Osteocyte (in vitro differentiated cells): ENCODE results near the gene IMMP2L. TPM values are rescaled to one million over a fixed set of nuclear protein-coding genes. Genes with fewer than 3 reads are reported as not detected.

Source experiments
- DNase-seq: peaks from one replicate; pipeline ENCODE4 v3.0.0; 2021; ENCODE audit warnings: mixed read lengths; ENCODE audit not compliant: unreplicated experiment; ENCODE audit errors: extremely low spot score
- H3K27ac Mint-ChIP-seq: one replicate; pipeline ENCODE4 v1.8.0; 2021; ENCODE audit warnings: mild to moderate bottlenecking, mixed read lengths; ENCODE audit not compliant: unreplicated experiment
- H3K27me3 Mint-ChIP-seq: one replicate; pipeline ENCODE4 v1.8.0; 2021; ENCODE audit warnings: mixed read lengths; ENCODE audit not compliant: unreplicated experiment
- H3K36me3 Mint-ChIP-seq: one replicate; pipeline ENCODE4 v1.8.0; 2021; ENCODE audit warnings: mixed read lengths; ENCODE audit not compliant: unreplicated experiment
- H3K4me1 Mint-ChIP-seq: one replicate; pipeline ENCODE4 v1.8.0; 2021; ENCODE audit warnings: mixed read lengths; ENCODE audit not compliant: unreplicated experiment
- H3K4me3 Mint-ChIP-seq: one replicate; pipeline ENCODE4 v1.8.0; 2021; ENCODE audit warnings: mild to moderate bottlenecking, moderate library complexity, mixed read lengths; ENCODE audit not compliant: unreplicated experiment
- H3K9me3 Mint-ChIP-seq: one replicate; pipeline ENCODE4 v1.8.0; 2021; ENCODE audit warnings: mixed read lengths; ENCODE audit not compliant: unreplicated experiment
- total RNA-seq: library from RNA; stranded (reverse); gene quantifications from 2 replicates; pipeline ENCODE4 v1.2.1, GENCODE V29; 2021
- TF ChIP-seq, protein P1 (sequence below): fragments of 200-600 bp; sonication (generic); IDR thresholded peaks from 2 replicates; pipeline ENCODE4 v1.5.0; 2021; ENCODE audit warnings: antibody characterized with exemption, mild to moderate bottlenecking, moderate library complexity

IMMP2L gene
- total RNA-seq, 1 donor from 2014 or later, result 15.6 TPM

DNA sequence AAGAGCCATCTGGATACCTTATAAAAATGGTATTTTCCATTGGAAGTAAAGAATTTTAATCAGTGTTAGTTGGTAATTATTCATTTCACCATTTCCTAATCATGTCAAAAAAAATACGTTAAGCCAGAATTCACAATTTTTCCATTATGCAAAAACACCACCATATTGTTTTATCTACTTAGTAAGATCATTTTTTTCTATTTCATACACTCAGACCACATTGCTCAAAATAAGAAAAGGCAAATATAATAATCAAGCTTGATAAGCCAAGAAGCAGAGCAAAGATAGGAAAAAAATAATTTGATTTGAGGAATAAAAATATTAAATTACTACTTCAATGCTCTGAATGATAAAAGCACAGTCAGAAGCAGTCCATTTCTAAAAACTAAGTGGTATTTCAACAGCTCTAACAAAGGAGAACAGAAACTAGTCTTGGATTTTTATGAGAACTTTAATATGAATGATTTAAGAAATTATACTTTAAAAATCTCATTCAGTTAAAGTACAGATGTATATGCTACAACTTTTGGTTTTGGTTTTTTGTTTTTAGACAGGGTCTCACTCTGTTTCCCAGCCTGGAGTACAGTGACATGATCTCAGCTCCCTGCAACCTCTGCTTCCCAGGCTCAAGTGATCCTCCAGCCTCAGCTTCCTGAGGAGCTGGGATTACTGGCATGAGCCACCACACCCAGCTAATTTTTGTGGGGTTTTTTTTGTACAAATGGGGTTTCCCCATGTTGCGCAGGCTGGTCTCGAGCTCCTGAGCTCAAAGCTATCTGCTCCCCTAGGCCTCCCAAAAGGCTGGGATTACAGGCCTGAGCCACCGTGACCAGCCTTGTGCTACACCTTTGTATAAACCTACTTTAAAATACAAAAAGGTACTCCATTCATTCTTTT, 424.7 kb downstream of the IMMP2L start:
- TF ChIP-seq, protein P1, sequence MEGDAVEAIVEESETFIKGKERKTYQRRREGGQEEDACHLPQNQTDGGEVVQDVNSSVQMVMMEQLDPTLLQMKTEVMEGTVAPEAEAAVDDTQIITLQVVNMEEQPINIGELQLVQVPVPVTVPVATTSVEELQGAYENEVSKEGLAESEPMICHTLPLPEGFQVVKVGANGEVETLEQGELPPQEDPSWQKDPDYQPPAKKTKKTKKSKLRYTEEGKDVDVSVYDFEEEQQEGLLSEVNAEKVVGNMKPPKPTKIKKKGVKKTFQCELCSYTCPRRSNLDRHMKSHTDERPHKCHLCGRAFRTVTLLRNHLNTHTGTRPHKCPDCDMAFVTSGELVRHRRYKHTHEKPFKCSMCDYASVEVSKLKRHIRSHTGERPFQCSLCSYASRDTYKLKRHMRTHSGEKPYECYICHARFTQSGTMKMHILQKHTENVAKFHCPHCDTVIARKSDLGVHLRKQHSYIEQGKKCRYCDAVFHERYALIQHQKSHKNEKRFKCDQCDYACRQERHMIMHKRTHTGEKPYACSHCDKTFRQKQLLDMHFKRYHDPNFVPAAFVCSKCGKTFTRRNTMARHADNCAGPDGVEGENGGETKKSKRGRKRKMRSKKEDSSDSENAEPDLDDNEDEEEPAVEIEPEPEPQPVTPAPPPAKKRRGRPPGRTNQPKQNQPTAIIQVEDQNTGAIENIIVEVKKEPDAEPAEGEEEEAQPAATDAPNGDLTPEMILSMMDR, result no peak
- Mint-ChIP-seq H3K4me3 (no peak overlapping the region), H3K9me3 (no peaks in the 10 kb centered on the region), H3K36me3 (no peaks in the 10 kb centered on the region), H3K27ac (peak overlapping the region; percentile 84), H3K27me3 (no peaks in the 10 kb centered on the region), H3K4me1 (peaks cover 35% of the 10 kb centered on the region)
- DNase-seq, result no peak

DNA sequence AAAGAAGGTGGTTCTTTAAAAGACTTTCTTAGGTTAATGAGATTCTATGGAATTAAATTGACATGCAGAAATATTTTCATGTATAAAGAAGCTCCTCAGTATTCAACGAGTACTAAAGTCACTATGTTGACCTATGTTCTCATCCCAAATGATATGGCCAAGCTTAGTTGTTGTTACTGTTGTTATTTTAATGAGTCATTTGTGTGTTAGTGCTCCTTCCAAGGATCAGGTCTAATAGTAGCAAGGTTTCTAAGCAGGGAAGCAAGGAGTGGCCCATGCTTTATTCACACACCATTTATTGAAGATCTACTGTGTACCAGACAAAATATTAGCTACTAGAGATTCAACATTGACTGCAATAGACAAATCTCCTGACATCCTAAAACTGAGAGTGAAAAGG, 429.5 kb downstream of the IMMP2L start:
- Mint-ChIP-seq H3K27me3 (no peaks in the 10 kb centered on the region), H3K9me3 (no peaks in the 10 kb centered on the region), H3K4me3 (no peak overlapping the region), H3K4me1 (peaks cover 11% of the 10 kb centered on the region), H3K27ac (no peak overlapping the region), H3K36me3 (no peaks in the 10 kb centered on the region)
- TF ChIP-seq, protein P1, result no peak
- DNase-seq, result no peak

DNA sequence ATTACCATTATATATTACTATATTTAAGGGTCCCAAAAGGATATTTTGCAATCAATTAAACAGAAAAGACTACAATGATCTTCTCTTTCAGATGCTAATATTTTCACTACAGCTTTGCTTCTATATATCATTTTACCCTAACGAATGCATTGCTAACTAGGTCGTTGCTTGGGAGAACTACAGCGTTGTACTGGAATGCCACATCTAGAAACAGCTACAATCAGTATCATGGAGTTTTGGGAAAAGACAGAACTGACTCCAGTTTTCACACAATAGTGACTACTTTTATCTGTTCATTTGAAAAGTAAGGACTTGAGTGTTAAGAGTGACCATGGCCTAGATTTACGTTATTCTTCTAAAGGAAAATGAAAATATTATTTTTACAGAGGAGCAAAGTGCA, 432.9 kb downstream of the IMMP2L start:
- no peak overlapping the region for H3K27ac Mint-ChIP-seq
- no peaks in the 10 kb centered on the region for H3K27me3 Mint-ChIP-seq
- H3K4me1 Mint-ChIP-seq, result peaks cover 5% of the 10 kb centered on the region
- no peak overlapping the region for H3K4me3 Mint-ChIP-seq
- TF ChIP-seq, protein P1, result no peak
- no peak for DNase-seq
- no peaks in the 10 kb centered on the region for H3K9me3 Mint-ChIP-seq
- H3K36me3 Mint-ChIP-seq, result no peaks in the 10 kb centered on the region

DNA sequence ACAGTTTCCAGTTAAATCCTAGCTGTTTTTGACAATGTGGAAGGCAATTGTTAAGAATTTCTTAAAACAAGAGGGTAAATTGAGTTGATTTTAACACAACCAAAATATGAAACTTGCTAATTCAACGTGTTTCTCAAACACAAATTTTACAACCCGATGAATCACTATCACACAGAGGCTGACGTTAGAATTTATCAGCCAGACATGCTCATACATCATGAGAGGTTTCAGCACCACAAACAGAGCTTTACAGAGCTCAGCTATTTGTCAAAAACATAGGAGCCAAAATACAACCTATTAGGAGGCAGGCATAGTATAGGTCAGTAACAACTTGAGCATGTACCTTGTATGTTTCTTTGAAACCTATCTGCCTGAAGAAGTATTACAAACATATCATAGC, 435.3 kb downstream of the IMMP2L start:
- Mint-ChIP-seq H3K9me3 (no peaks in the 10 kb centered on the region), H3K4me3 (no peak overlapping the region), H3K4me1 (no peaks in the 10 kb centered on the region), H3K27me3 (no peaks in the 10 kb centered on the region), H3K27ac (no peak overlapping the region), H3K36me3 (no peaks in the 10 kb centered on the region)
- DNase-seq, result no peak
- TF ChIP-seq, protein P1, result no peak

DNA sequence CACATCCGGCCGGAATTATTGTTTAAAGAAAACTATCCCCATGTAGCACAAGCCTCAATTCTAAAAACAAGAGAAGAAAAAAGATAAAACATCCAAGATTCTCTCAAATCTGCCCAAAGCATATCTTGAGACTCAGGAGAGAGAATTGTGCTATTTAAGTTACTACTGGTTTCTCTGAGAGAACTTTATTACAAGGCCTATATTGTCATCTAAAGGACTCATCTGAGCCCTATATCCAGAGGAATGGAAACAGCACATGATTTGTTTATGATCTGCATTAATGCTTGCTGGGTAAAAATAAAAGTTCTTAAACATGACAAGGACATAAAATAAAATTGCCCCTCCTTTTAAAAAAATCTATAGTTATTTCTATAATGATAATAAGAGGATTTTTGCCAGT, 446.3 kb downstream of the IMMP2L start:
- H3K4me1 Mint-ChIP-seq, result peaks cover 24% of the 10 kb centered on the region
- no peak for DNase-seq
- no peaks in the 10 kb centered on the region for H3K9me3 Mint-ChIP-seq
- H3K4me3 Mint-ChIP-seq, result no peak overlapping the region
- H3K27ac Mint-ChIP-seq, result no peak overlapping the region
- no peaks in the 10 kb centered on the region for H3K36me3 Mint-ChIP-seq
- no peaks in the 10 kb centered on the region for H3K27me3 Mint-ChIP-seq
- TF ChIP-seq, protein P1, result no peak
